Hindlimb muscle (tissue), 1 donor: ENCODE results near the gene RNF224. TPM values are rescaled to one million over a fixed set of nuclear protein-coding genes. Genes with fewer than 3 reads are reported as not detected.

Source experiments
- DNase-seq: peaks from one replicate; pipeline ENCODE4 v3.0.0-alpha.2; 2013
- polyA plus RNA-seq: library from polyadenylated mRNA; unstranded; fragments of 120-200 nt; gene quantifications from one replicate; pipeline ENCODE4 v1.2.1, GENCODE V29; 2013; ENCODE audit not compliant: insufficient read length

RNF224 gene
- polyA plus RNA-seq, 1 donor: 2.1 TPM

- DNase-seq: no peak
Observed at GRCh38 chr9:137275203-137275587, 47.9 kb downstream of the RNF224 start.

DNA sequence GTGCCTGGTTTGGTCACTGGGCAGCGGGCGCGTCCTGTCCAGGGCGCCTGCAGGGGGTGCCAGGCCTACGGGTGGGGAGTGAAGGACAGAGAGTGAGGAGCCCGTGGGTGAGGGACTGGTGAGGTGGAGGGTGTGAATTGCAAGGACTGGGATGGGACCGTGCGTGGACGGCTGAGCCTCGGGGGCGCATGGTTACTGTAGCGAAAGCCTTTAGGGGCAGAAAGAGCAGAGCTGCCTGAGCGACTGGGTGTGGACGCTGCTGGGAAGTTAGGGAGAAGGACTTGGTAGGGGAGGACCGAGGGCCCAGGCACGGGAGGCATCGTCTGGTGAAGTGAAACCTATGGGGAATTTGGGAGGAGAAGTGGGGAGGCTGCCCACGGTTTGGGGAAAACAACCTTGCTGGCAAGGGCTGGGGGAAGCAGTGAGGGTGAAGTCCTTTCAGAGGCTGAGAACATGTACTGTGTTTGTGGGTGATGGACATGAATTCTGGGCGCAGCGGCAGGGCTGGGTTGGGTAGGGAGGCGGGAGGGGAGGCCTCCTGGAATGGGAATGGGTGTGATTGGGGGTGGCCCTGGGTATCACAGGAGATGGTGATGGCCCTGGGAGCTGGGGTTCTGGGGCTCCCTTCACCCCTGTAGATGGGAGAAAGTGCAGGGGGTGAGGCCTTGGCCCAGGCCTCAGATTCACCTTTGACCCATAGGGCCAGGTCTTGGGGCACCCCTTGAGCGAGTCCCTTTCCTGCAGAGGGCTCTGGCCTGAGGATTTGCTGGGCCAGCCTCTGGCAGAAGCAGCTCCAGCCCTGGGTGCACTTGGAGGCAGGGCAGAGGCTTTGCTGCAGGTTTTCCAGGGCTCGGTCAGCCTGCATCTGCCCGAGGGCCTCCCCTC lies 48.5 kb downstream of the RNF224 start:
- DNase-seq: no peak

- DNase-seq: peak; percentile 87
Observed at GRCh38 chr9:137276473-137277328, 49.4 kb downstream of the RNF224 start.

DNA sequence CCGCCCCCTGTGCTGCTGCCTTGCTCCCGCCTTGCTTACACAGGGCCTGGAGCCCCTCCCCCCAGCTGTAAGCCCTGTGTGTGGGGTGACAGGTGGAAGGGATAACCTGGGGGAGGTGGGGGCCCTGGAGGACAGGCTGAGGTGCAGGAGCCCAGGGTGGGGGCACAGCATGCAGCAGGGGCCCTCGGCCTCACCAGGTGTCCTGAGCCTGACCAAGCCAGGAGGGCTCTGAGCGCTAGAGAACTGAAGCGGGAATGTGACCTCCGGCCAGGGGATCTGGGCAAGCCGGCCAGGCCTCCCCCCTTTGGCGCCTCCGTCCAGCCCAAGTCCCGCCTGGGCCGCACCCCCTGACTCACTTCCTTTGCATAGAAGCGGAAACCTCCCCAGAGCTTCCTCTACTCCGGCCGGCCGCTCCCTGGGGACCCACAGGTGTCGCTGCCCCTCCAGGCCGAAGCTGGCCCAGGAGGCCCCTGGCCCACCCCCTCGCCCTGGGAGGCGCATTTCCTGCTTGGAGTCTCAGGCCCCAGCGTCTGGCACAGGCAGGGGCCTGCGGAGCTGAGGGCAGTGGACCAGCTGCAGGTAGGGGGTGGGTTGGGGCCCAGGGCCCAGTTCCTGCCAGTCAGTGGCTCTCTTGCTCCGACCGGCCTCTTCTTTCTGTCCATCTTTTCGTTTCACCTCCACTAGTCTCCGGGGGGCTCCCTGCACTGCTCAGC lies 50.2 kb downstream of the RNF224 start, which contains the start of gene TOR4A:
TOR4A (plus strand) TSS at position 398 of the 713 bp plus-strand sequence. CDS start 964 bp downstream, outside the sequence.
- DNase-seq: peak; percentile 69

DNA sequence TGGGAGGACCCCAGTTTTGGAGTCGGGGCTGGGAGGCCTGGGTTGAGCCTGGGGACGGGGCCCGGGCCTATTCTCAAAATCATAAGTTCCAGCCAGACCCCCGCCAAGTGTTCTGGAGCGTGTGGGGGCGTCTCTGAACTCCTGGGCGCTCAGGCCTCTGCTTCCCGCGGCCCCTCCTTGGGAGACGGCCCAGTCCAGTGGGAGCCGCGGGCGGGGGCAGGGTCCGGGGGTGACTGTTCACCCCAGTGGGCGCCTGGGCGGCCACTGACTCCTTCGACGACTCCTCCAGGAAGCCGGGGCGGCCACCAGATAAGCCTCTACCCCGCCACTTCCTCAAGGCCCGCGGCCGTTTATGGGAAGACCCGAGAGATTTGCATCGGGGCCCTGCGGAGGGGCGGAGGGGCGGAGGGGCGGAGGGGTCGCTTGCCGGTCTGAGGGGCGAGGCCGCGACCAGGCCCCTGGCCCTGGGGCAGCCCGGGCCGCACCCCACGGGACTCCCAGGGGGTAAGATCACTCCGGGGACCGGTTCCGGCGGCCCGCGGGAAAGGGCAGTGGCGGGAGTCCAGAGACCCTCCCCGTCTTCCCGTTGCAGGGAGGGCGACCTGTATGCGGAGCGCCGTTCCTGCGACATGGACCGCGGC lies 50.9 kb downstream of the RNF224 start:
- DNase-seq: no peak

Other genes starting within 250 kb of the RNF224 start
- gene PTGDS, start 250.0 kb upstream of the RNF224 start, polyA plus RNA-seq: 24.2 TPM
- 0.85 TPM for gene LCNL1, start 244.5 kb upstream of the RNF224 start, polyA plus RNA-seq
- gene PAXX, start 235.1 kb upstream of the RNF224 start, polyA plus RNA-seq: 23.9 TPM
- gene CLIC3, start 230.9 kb upstream of the RNF224 start, polyA plus RNA-seq: 0.54 TPM
- 18.4 TPM for gene ABCA2, start 199.3 kb upstream of the RNF224 start, polyA plus RNA-seq
- gene FUT7, start 195.4 kb upstream of the RNF224 start, polyA plus RNA-seq: 0.10 TPM
- 44.1 TPM for gene NPDC1, start 181.3 kb upstream of the RNF224 start, polyA plus RNA-seq
- gene ENTPD2, start 173.4 kb upstream of the RNF224 start, polyA plus RNA-seq: 11.0 TPM
- 3.9 TPM for gene SAPCD2, start 156.9 kb upstream of the RNF224 start, polyA plus RNA-seq
- 2.5 TPM for gene UAP1L1, start 150.0 kb upstream of the RNF224 start, polyA plus RNA-seq
- 43.6 TPM for gene MAN1B1, start 140.5 kb upstream of the RNF224 start, polyA plus RNA-seq
- 30.0 TPM for gene DPP7, start 112.8 kb upstream of the RNF224 start, polyA plus RNA-seq
- gene GRIN1, start 88.3 kb upstream of the RNF224 start, polyA plus RNA-seq: not detected
- not detected for gene LRRC26, start 57.5 kb upstream of the RNF224 start, polyA plus RNA-seq
- gene TMEM210, start 55.4 kb upstream of the RNF224 start, polyA plus RNA-seq: not detected
- gene ANAPC2, start 38.9 kb upstream of the RNF224 start, polyA plus RNA-seq: 36.3 TPM
- gene SSNA1, start 38.8 kb upstream of the RNF224 start, polyA plus RNA-seq: 66.5 TPM
- 14.0 TPM for gene TPRN, start 26.8 kb upstream of the RNF224 start, polyA plus RNA-seq
- 36.1 TPM for gene TMEM203, start 21.9 kb upstream of the RNF224 start, polyA plus RNA-seq
- 10.5 TPM for gene NDOR1, start 21.8 kb upstream of the RNF224 start, polyA plus RNA-seq
- 4.2 TPM for gene RNF208, start 5.3 kb upstream of the RNF224 start, polyA plus RNA-seq
- gene CYSRT1, start 2.3 kb upstream of the RNF224 start, polyA plus RNA-seq: 2.5 TPM
- 1.8 TPM for gene SLC34A3, start 3.4 kb downstream of the RNF224 start, polyA plus RNA-seq
- gene TUBB4B, start 13.8 kb downstream of the RNF224 start, polyA plus RNA-seq: 145 TPM
- not detected for gene STPG3, start 23.8 kb downstream of the RNF224 start, polyA plus RNA-seq
- 53.1 TPM for gene NELFB, start 27.8 kb downstream of the RNF224 start, polyA plus RNA-seq
- gene TOR4A, start 50.2 kb downstream of the RNF224 start, polyA plus RNA-seq: 7.9 TPM
- 3.9 TPM for gene NRARP, start 74.8 kb downstream of the RNF224 start, polyA plus RNA-seq
- 16.6 TPM for gene EXD3, start 195.7 kb downstream of the RNF224 start, polyA plus RNA-seq
- gene NOXA1, start 195.9 kb downstream of the RNF224 start, polyA plus RNA-seq: 4.2 TPM
- 0.98 TPM for gene ENTPD8, start 213.9 kb downstream of the RNF224 start, polyA plus RNA-seq
- gene NSMF, start 231.8 kb downstream of the RNF224 start, polyA plus RNA-seq: 18.1 TPM